Measurements from ENCODE around the gene PLB1. TPM values are rescaled to one million over a fixed set of nuclear protein-coding genes. Genes with fewer than 3 reads are reported as not detected.

The PLB1 gene
- total RNA-seq, 1 donor from 2014 or later, result 0.64 TPM

DNA sequence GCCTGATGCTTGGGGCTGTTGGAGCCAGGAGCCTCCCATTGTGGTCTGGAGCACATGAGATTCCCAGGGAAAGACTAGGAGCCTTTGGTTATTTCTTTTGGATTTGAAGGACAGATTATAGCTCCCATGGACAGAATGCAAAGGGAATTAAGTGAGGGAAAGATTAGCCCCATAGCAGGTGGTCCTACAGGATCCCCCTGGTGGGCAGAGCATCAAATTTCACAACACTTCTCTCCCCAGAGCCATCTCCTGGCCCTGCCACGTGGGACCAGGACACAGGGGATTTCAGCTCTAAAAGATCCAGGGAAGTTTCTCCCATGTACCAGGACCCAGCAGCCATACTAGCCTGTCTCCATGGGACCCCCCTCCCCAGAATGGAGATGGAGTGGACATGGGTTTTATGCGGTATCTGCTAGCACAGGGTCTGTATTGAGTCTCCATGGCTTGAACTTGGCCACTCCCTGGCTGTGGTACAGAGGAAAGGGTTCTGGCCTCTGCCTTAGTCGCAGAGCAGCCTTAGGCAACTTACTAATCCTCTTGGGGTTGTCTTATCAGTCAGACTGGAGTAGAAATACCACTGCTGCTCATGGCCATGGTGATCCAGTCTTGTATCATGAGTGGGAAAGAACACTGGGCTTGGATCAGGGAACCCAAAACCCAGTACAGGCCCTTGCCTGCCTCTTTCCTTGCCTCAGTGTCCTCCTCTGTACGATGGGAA, 6.8 kb upstream of the PLB1 start:
- no peak overlapping the region for H3K4me3 Mint-ChIP-seq (ENCODE audit: unreplicated experiment)
- TF ChIP-seq, protein P1, sequence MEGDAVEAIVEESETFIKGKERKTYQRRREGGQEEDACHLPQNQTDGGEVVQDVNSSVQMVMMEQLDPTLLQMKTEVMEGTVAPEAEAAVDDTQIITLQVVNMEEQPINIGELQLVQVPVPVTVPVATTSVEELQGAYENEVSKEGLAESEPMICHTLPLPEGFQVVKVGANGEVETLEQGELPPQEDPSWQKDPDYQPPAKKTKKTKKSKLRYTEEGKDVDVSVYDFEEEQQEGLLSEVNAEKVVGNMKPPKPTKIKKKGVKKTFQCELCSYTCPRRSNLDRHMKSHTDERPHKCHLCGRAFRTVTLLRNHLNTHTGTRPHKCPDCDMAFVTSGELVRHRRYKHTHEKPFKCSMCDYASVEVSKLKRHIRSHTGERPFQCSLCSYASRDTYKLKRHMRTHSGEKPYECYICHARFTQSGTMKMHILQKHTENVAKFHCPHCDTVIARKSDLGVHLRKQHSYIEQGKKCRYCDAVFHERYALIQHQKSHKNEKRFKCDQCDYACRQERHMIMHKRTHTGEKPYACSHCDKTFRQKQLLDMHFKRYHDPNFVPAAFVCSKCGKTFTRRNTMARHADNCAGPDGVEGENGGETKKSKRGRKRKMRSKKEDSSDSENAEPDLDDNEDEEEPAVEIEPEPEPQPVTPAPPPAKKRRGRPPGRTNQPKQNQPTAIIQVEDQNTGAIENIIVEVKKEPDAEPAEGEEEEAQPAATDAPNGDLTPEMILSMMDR (IDR thresholded peaks at IDR 0.05), result no peak
- no peak overlapping the region for H3K27ac Mint-ChIP-seq (ENCODE audit: unreplicated experiment)
- no peaks in the 10 kb centered on the region for H3K4me1 Mint-ChIP-seq (ENCODE audit: unreplicated experiment)
- DNase-seq (ENCODE audit: extremely low spot score, unreplicated experiment), result no peak
- no peaks in the 10 kb centered on the region for H3K9me3 Mint-ChIP-seq (ENCODE audit: unreplicated experiment)
- H3K36me3 Mint-ChIP-seq (ENCODE audit: unreplicated experiment), result no peaks in the 10 kb centered on the region
- peaks cover 44% of the 10 kb centered on the region for H3K27me3 Mint-ChIP-seq (ENCODE audit: unreplicated experiment)

DNA sequence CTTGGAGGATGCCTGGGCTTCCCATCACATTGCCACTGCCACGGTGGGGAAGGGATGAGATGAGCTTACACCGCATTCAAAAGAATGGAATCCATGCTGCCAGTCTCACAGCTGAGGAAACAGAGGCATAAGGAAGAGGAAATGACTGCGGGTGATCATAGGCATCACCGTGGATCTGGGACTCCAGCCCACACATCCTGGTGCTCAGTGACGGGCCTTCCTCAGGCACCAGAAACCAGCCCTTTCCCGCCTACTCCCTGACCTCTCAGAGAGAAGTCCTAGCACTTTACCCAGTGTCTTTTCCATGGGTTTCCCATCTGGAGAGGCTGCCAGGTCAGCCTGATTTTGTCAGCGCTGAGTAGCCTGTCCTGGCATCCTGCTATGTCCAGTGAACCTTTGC, 5.3 kb upstream of the PLB1 start:
- Mint-ChIP-seq H3K4me3 (ENCODE audit: unreplicated experiment) (no peak overlapping the region), H3K27ac (ENCODE audit: unreplicated experiment) (no peak overlapping the region), H3K9me3 (ENCODE audit: unreplicated experiment) (no peaks in the 10 kb centered on the region), H3K4me1 (ENCODE audit: unreplicated experiment) (no peaks in the 10 kb centered on the region), H3K27me3 (ENCODE audit: unreplicated experiment) (peaks cover 52% of the 10 kb centered on the region), H3K36me3 (ENCODE audit: unreplicated experiment) (no peaks in the 10 kb centered on the region)
- no peak for DNase-seq (ENCODE audit: extremely low spot score, unreplicated experiment)
- TF ChIP-seq, protein P1 (IDR thresholded peaks at IDR 0.05), result no peak

DNA sequence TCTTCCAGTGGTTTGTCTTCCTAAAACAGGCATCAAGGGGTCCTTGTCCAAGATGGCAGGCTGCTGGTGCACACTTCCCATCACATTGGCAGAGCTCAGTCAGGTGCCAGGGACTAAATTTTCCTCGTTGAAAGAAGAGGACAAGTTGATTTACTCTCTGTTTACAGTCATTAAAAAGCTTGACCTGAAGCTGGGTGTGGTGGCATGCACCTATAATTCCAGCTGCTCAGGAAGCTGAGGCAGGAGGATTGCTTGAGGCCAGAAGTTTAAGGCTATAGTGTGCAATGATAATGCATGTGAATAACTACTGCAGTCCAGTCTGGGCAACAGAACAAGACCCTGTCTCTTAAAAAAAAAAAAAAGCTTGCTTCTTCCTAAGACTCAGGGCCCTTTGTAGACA, 3.6 kb upstream of the PLB1 start:
- Mint-ChIP-seq H3K4me3 (ENCODE audit: unreplicated experiment) (no peak overlapping the region), H3K36me3 (ENCODE audit: unreplicated experiment) (no peaks in the 10 kb centered on the region), H3K27me3 (ENCODE audit: unreplicated experiment) (peaks cover 56% of the 10 kb centered on the region), H3K4me1 (ENCODE audit: unreplicated experiment) (no peaks in the 10 kb centered on the region), H3K27ac (ENCODE audit: unreplicated experiment) (no peak overlapping the region), H3K9me3 (ENCODE audit: unreplicated experiment) (no peaks in the 10 kb centered on the region)
- TF ChIP-seq, protein P1 (IDR thresholded peaks at IDR 0.05), result no peak
- no peak for DNase-seq (ENCODE audit: extremely low spot score, unreplicated experiment)

DNA sequence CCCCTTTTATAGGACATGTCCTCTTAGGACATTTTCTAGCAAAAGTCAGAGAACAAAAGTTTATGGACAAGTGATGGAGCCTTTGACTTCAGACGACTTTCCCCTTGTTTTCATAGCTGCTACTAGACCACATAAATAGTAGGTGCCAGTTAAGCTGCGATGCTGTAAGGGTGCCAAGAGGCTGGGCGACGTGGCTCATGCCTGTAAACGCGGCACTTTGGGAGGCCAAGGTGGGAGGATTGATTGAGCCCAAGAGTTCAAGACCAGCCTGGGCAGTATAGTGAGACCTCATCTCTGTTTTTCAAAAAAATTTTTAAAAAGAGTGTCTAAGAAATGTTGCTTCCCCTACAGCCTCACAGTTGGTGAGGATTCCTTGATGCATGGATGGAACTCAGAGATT, 2.2 kb upstream of the PLB1 start:
- peaks cover 61% of the 10 kb centered on the region for H3K27me3 Mint-ChIP-seq (ENCODE audit: unreplicated experiment)
- H3K36me3 Mint-ChIP-seq (ENCODE audit: unreplicated experiment), result no peaks in the 10 kb centered on the region
- H3K4me1 Mint-ChIP-seq (ENCODE audit: unreplicated experiment), result no peaks in the 10 kb centered on the region
- no peak overlapping the region for H3K27ac Mint-ChIP-seq (ENCODE audit: unreplicated experiment)
- DNase-seq (ENCODE audit: extremely low spot score, unreplicated experiment), result no peak
- H3K4me3 Mint-ChIP-seq (ENCODE audit: unreplicated experiment), result no peak overlapping the region
- TF ChIP-seq, protein P1 (IDR thresholded peaks at IDR 0.05), result no peak
- H3K9me3 Mint-ChIP-seq (ENCODE audit: unreplicated experiment), result no peaks in the 10 kb centered on the region

DNA sequence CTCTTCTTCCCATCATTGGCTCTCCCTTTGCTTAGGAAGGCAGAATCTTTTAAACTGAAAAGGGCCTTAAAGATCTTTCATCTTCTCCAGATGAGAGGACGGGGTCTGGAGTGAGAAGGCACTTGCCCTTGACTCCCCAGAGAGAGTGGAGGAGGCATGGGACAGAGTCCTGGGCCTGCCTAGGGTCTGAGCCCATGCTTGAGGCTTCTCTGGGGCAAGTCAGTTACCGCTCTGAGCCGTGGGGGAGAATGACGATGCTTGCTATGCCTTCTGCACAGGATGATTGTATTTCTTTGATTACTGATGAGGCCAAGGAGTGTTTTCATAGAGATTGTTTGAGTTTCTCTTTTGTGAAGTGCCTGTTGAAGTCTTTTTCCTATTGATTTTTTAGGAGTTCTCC, 921 bp downstream of the PLB1 start:
- no peak overlapping the region for H3K27ac Mint-ChIP-seq (ENCODE audit: unreplicated experiment)
- TF ChIP-seq, protein P1 (IDR thresholded peaks at IDR 0.05), result no peak
- H3K9me3 Mint-ChIP-seq (ENCODE audit: unreplicated experiment), result no peaks in the 10 kb centered on the region
- H3K36me3 Mint-ChIP-seq (ENCODE audit: unreplicated experiment), result no peaks in the 10 kb centered on the region
- H3K4me3 Mint-ChIP-seq (ENCODE audit: unreplicated experiment), result no peak overlapping the region
- no peaks in the 10 kb centered on the region for H3K4me1 Mint-ChIP-seq (ENCODE audit: unreplicated experiment)
- H3K27me3 Mint-ChIP-seq (ENCODE audit: unreplicated experiment), result peaks cover 70% of the 10 kb centered on the region
- peak; percentile 69 for DNase-seq (ENCODE audit: extremely low spot score, unreplicated experiment)

All from osteocyte (in vitro differentiated cells).